ENCODE measurements around the gene NRG3. TPM values are rescaled to one million over a fixed set of nuclear protein-coding genes. Genes with fewer than 3 reads are reported as not detected.

The NRG3 gene
- total and polyA plus RNA-seq, 2 of the 8 experiments (the other 6 are each of a cell fraction or from before 2014, with no cell fraction given), result 4.2 to 5.0 TPM

GRCh38 chr10:83007510-83007909 is 1132.5 kb downstream of the NRG3 start:
- H3K4me1 ChIP-seq (replicated peaks in 1 of 4; ENCODE audit: control insufficient read depth in 3 of 4, insufficient read depth in 4 of 4, low read length in 3 of 4), result no peaks in the 10 kb centered on the region
- no peak overlapping the region for H4K91ac ChIP-seq (replicated peaks; ENCODE audit: insufficient read length, low read length)
- no peak overlapping the region for H4K5ac ChIP-seq (ENCODE audit: insufficient read length, low read depth, low read length)
- CTCF ChIA-PET (ENCODE audit: partially characterized antibody), result interaction anchor here (1.8 kb wide), 1 partner anchor 9 kb away, joined by 4 read pairs; no protein-coding TSS in a partner anchor
- H3K23me2 ChIP-seq (ENCODE audit: low read depth, low read length), result no peaks in the 10 kb centered on the region
- no peak overlapping the region for H3K56ac ChIP-seq (replicated peaks; ENCODE audit: insufficient read length, low read depth, low read length)
- POLR2A ChIA-PET (ENCODE audit: partially characterized antibody), result no interaction called here
- no peaks in the 10 kb centered on the region for H4K20me1 ChIP-seq (replicated peaks in 1 of 2; ENCODE audit: control insufficient read depth in 1 of 2, insufficient read depth in 2 of 2, low read length in 2 of 2)
- no peak overlapping the region for H2BK15ac ChIP-seq (ENCODE audit: low read length)
- H3K9me3 ChIP-seq (ENCODE audit: insufficient read depth in 2 of 2, low read depth in 1 of 2, low read length in 1 of 2), result no peaks in the 10 kb centered on the region
- H3K9ac ChIP-seq (replicated peaks in 1 of 4; ENCODE audit: extremely low read depth in 1 of 4, low read depth in 3 of 4, low read length in 3 of 4), result no peak overlapping the region
- no peaks in the 10 kb centered on the region for H3K79me1 ChIP-seq (ENCODE audit: low read depth, low read length)
- no peak overlapping the region for H2BK120ac ChIP-seq (replicated peaks; ENCODE audit: low read depth, low read length)
- no peaks in the 10 kb centered on the region for H3K79me2 ChIP-seq (ENCODE audit: control insufficient read depth in 1 of 2, insufficient read depth in 2 of 2, low read length in 2 of 2)
- no peak overlapping the region for H3K4me2 ChIP-seq (ENCODE audit: insufficient read depth in 1 of 2, low read depth in 2 of 2, low read length in 2 of 2)
- DNase-seq (ENCODE audit: low read depth in 1 of 2, low spot score in 2 of 2) (no peak), FAIRE-seq (no peak)
- no peak overlapping the region for H2AK5ac ChIP-seq (ENCODE audit: low read depth, low read length)
- TF ChIP-seq GABPA (IDR thresholded peaks at IDR 0.05; ENCODE audit: borderline replicate concordance, insufficient read depth, low read length) (no peak), ATF2 (IDR thresholded peaks at IDR 0.05; ENCODE audit: low read length) (no peak), TCF12 (IDR thresholded peaks at IDR 0.05; ENCODE audit: low read depth, low read length) (no peak), KDM1A (IDR thresholded peaks at IDR 0.05; ENCODE audit: borderline replicate concordance, low read length) (no peak), CBX5 (IDR thresholded peaks at IDR 0.05; ENCODE audit: low read depth, low read length) (no peak), CHD2 (IDR thresholded peaks at IDR 0.05; ENCODE audit: low read length) (no peak), SIX5 (IDR thresholded peaks at IDR 0.05; ENCODE audit: low read depth, low read length) (no peak)
- H3K4ac ChIP-seq (replicated peaks; ENCODE audit: insufficient read length, low read depth, low read length), result no peak overlapping the region
- no peak overlapping the region for H2BK12ac ChIP-seq (ENCODE audit: low read depth, low read length)
- H3K27ac ChIP-seq (ENCODE audit: low read depth, low read length), result no peak overlapping the region
- no peak overlapping the region for H3K4me3 ChIP-seq (ENCODE audit: extremely low read depth in 1 of 4, insufficient read depth in 2 of 4, low read depth in 3 of 4, low read length in 4 of 4)
- no peak overlapping the region for H2BK20ac ChIP-seq (ENCODE audit: low read length)
- H3K36me3 ChIP-seq (ENCODE audit: control insufficient read depth in 2 of 4, insufficient read depth in 4 of 4, low read length in 3 of 4), result no peaks in the 10 kb centered on the region
- no peak overlapping the region for H3K18ac ChIP-seq (ENCODE audit: extremely low read depth, low read length)
- H4K8ac ChIP-seq (ENCODE audit: extremely low read depth, insufficient read depth, low read length), result no peak overlapping the region
- H2BK5ac ChIP-seq (ENCODE audit: low read depth, low read length), result no peak overlapping the region
- H3K27me3 ChIP-seq (replicated peaks in 1 of 4; ENCODE audit: control insufficient read depth in 3 of 4, extremely low read depth in 1 of 4, insufficient read depth in 3 of 4, low read length in 3 of 4), result no peaks in the 10 kb centered on the region
- no peak overlapping the region for H3K23ac ChIP-seq (ENCODE audit: insufficient read length)
- H3K14ac ChIP-seq (ENCODE audit: insufficient read length), result no peak overlapping the region
- H2AFZ ChIP-seq (ENCODE audit: low read length), result no peak overlapping the region; the same call in 1 of the 2 replicates
- 90% methylated on average over 3 of the region's 3 CpGs; no CpG with 5 or more reads in 1 of the 2 experiments for WGBS, 2 experiments (ENCODE audit: extremely low coverage in 1 of 2, insufficient coverage in 1 of 2, insufficient read length in 1 of 2, insufficient replicate concordance in 2 of 2, low coverage in 1 of 2, low lambda C conversion rate in 2 of 2, missing lambda C conversion rate in 1 of 2)
